ENCODE results near the gene VAV1.
"Not testable (repeated sequence)": the region's sequence is repeated elsewhere in the genome, so short reads cannot be mapped to it uniquely, and the experiment has no call there.

Gene VAV1

GRCh38 chr19:6819323-6819722 lies 46.8 kb downstream of the VAV1 start:
- DNase-seq (ENCODE audit: low spot score), result no peak

DNA sequence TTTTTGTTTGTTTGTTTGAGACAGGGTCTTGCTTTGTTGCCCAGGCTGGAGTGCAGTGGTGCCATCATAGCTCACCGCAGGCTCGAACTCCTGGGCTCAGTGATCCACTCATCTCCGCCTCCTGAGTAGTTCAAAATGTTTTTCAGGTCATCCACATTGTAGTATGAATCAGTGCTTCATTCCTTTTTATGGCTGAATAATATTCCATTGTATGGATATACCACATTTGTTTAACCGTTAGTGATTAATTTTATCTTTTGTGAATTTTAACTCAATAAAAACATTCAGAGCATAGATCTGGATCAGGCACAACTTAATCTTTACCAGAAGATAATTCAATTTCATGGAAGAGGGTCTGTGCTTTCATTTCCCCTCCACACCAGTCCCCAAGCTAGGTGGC lies 47.7 kb downstream of the VAV1 start:
- no peak for DNase-seq (ENCODE audit: low spot score)

DNA sequence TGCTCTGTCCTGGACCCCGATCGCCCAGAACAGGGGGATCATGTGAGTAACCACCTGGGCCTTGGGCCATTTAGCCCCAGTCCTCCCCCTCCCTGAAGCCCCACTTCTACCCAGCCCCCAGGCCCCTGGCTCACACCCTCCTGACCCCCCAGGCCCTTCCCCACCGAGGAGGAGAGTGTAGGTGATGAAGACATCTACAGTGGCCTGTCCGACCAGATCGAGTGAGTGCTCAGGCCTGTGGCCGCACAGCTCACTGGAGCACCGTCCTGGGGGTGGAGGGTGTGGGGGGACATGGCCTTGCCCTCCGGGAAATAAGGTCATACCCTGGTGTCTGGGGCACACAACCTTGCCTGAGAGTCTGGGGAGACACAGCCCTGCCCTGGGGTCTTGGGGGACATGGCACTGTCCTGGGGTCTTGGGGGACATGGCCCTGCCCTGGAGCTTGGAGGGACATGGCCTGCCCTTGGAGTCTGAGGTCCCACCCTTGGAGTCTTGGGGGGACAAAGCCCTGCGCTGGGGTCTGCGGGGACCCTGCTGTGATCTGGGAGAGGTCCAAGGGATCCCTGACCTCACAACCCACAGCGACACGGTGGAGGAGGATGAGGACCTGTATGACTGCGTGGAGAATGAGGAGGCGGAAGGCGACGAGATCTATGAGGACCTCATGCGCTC lies 49.3 kb downstream of the VAV1 start:
- DNase-seq (ENCODE audit: low spot score), result no peak

- DNase-seq (ENCODE audit: low spot score), result no peak
Measured at GRCh38 chr19:6822311-6822670, 49.8 kb downstream of the VAV1 start.

DNA sequence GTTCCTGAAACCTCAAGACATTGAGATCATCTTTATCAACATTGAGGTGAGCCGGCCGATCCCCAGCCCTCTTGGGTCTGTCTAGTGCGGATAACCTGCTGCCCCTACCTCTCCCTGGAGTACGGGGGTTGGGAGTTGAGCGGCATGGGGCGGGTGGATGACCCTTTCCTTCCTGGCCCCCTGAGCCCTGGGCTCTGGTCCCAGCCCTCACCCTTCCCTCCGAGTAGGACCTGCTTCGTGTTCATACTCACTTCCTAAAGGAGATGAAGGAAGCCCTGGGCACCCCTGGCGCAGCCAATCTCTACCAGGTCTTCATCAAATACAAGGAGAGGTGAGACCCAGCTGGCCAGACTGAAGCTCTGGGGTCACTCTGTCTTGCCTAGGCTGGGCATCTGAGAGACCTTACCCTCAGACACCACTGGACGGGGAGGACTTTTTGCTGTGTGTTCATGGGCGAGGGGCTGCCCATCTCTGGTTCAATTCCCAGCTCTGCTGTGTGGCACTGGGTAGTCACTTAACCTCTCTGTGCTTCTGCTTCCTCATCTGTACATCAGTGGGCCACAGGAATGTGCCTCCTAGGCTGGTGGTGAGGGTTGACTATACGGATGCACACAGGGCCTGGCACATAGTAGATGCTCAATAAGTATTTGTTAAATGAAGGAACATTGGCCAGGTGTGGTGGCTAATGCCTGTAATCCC lies 52.7 kb downstream of the VAV1 start:
- DNase-seq (ENCODE audit: low spot score), result no peak

- DNase-seq (ENCODE audit: low spot score), result no peak
Measured at GRCh38 chr19:6826281-6826920, 53.9 kb downstream of the VAV1 start.

- no peak for DNase-seq (ENCODE audit: low spot score)
Measured at GRCh38 chr19:6828306-6828697, 55.8 kb downstream of the VAV1 start.

DNA sequence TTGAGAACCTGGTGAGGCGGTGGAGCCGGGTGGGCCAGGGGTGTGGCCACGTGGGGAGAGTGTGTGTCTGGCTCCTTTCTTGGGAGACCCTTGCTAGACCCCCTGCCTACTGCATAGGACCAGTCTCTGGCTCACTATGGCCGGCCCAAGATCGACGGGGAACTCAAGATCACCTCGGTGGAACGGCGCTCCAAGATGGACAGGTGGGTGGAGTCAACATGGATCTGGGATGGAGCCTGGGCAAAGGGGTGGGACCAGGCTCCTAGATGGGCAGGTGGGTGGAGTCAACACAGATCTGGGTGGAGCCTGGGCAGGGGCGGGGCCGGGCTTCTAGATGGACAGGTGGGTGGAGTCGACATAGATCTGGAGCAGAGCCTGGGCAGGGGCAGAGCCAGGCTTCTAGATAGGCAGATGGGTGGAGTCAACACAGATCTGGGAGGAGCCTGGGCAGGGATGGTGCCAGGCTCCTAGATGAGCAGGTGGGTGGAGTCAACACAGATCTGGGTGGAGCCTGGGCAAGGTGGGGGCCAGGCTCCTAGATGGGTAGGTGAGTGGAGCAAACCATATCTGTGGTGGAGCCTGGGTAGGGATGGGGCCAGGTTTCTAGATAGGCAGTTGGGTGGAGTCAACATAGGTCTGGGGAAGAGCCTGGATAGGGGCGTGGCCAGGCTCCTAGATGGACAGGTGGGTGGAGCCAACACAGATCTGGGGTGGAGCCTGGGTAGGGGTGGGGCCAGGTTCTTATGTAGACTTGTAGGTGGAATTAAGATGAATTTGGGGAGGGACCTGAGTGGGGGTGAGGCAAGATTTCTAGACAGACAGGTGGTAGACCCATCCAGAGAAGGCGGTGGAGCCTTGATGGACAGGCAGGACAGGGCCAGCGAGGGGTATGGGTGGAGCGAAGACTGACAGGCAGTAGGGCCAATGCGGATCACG lies 56.5 kb downstream of the VAV1 start:
- no peak for DNase-seq (ENCODE audit: low spot score)

GRCh38 chr19:6829829-6830228 lies 57.3 kb downstream of the VAV1 start:
- not testable (repeated sequence) for DNase-seq (ENCODE audit: low spot score)

DNA sequence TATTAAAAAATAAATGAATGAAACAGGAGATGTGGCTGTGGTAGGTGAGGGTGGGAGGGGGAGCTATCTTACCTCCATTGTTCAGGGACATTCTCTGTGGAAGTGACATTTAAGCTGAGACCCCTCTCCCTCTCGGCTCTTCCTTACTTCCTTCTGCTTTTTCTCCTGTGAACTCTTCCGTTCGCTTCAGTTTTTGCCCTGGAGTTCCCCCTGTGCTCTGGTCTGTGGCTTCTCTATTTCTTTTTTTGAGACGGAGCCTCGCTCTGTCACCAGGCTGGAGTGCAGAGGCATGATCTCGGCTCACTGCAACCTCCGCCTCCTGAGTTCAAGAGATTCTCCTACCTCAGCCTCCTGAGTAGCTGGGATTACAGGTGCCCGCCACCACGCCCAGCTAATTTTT lies 58.6 kb downstream of the VAV1 start:
- not testable (repeated sequence) for DNase-seq (ENCODE audit: low spot score)

GRCh38 chr19:6832412-6832811 lies 59.9 kb downstream of the VAV1 start:
- DNase-seq (ENCODE audit: low spot score), result no peak

- DNase-seq (ENCODE audit: low spot score), result no peak
Measured at GRCh38 chr19:6833166-6833790, 60.8 kb downstream of the VAV1 start.

DNA sequence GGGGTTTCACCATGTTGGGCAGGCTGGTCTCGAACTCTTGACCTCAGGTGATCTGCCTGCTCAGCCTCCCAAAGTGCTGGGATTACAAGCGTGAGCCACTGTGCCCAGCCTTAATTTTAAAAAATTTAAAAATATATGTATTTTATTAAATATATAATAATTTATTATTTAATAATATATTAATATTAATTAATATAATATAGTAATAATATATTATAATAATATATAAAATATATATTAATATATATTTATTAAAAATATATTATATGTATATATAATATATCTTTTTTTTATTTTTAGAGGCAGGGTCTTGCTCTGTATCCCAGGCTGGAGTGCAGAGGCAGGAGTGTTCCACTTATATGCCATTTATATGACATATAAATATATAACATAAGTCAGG lies 61.9 kb downstream of the VAV1 start:
- DNase-seq (ENCODE audit: low spot score), result no peak

- no peak for DNase-seq (ENCODE audit: low spot score)
Measured at GRCh38 chr19:6835501-6835900, 63.0 kb downstream of the VAV1 start.

- no peak for DNase-seq (ENCODE audit: low spot score)
Measured at GRCh38 chr19:6837525-6837924, 65.0 kb downstream of the VAV1 start.

DNA sequence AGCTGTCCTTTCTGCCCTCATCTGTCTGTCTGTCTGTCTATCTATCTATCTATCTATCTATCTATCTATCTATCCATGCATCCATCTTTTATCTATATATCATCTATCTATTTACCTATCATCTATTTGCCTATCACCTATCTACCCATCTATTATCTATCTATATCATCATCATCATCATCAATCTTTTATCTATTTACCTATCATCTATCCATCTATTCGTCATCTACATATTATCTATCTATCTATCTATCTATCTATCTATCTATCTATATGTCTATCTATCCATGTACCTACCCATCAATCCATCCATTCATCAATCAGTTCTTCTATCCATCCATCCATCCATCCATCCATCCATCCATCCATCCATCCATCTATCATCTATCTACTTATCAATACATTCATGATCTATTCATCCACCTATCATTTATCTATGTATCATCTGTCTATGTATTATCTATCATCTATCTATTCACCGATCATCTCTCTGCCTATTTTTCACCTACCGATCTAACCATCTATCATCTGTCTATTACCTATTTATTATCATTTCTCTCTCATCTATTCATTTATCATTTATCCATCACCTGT lies 65.7 kb downstream of the VAV1 start:
- no peak for DNase-seq (ENCODE audit: low spot score)

- DNase-seq (ENCODE audit: low spot score), result no peak
Measured at GRCh38 chr19:6842871-6843607, 70.5 kb downstream of the VAV1 start.

DNA sequence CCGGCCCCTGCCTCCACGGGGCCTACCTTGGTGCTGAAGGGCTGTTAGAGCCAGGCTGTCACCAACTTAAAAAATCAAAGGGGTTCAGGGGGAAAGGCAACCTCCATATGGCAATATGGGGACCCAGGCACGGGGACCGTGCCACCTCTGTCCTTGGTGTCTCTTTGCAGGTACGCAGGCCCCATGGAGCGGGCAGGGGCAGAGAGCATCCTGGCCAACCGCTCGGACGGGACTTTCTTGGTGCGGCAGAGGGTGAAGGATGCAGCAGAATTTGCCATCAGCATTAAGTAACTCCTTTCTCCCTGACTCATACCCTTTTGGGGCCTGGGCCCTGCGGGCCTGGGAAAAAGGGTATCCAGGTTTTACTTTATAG lies 75.3 kb downstream of the VAV1 start:
- no peak for DNase-seq (ENCODE audit: low spot score)

- no peak for DNase-seq (ENCODE audit: low spot score)
Measured at GRCh38 chr19:6848986-6849385, 76.5 kb downstream of the VAV1 start.

GRCh38 chr19:6849876-6850275 lies 77.4 kb downstream of the VAV1 start:
- DNase-seq (ENCODE audit: low spot score), result no peak

GRCh38 chr19:6851359-6851758 lies 78.9 kb downstream of the VAV1 start:
- no peak for DNase-seq (ENCODE audit: low spot score)
